HEK293 (cell line): ENCODE data around the gene KIFAP3.

Experiments
- ZNF155 ChIP-seq: fragments of 450-650 bp; formaldehyde crosslinking; IDR thresholded peaks from 2 replicates; pipeline ENCODE4 v1.5.1; 2016; ENCODE audit warnings: missing biosample characterization, missing genetic modification characterization
- ZNF274 ChIP-seq, 2 experiments: fragments of 200-500 bp in 1 of 2; fragments of 450-650 bp in 1 of 2; sonication (Bioruptor generic) in 1 of 2; formaldehyde crosslinking in 1 of 2; IDR thresholded peaks; 2 replicates each; pipeline versions ENCODE4 v1.5.1 to v1.6.1; 2014 to 2016; ENCODE audit warnings: borderline replicate concordance in 1 of 2, inconsistent platforms in 1 of 2, low read length in 1 of 2, missing biosample characterization in 1 of 2, missing genetic modification characterization in 1 of 2
- ZNF560 ChIP-seq: fragments of 450-650 bp; formaldehyde crosslinking; IDR thresholded peaks from 2 replicates; pipeline ENCODE4 v1.5.1; 2017; ENCODE audit warnings: missing biosample characterization, missing genetic modification characterization, borderline replicate concordance
- TF ChIP-seq, protein P1 (sequence below): fragments of 450-650 bp; formaldehyde crosslinking; IDR thresholded peaks from 2 replicates; pipeline ENCODE4 v1.5.1; 2016; ENCODE audit warnings: missing biosample characterization, missing genetic modification characterization
- TF ChIP-seq, protein P2 (sequence below): fragments of 450-650 bp; formaldehyde crosslinking; IDR thresholded peaks from 2 replicates; pipeline ENCODE4 v1.5.1; 2016; ENCODE audit warnings: missing biosample characterization, missing genetic modification characterization

DNA sequence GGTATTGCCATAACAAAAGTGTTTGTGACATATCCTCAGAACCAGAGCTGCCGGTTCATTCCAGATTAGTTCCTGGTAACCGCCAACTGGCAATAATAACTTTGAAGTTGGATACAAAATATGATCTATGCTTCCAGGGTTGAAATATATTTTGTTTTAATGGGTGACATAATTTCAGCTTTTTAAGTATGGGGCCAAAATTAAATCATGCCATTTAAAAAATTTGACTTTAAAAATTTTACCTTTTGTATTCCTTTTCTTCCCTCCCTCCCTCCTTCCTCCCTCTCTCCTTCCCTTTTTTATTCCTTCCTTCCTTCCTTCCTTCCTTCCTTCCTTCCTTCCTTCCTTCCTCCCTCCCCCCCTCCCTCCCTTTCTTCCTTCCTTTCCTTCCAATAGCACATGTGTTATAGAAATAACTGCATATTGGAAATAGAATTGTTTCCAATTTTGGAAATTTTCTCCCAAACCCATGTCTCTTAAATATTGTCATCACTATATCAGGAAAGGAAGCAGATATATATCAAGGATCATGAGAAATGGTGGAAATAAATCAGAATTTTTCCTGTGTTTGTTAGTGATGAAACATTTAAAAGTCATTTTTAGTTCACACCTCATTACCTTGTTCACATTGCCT is 12.0 kb upstream of the KIFAP3 start:
- TF ChIP-seq ZNF155 (tag by site-specific recombination) (no peak), ZNF274 (IDR thresholded peaks at IDR 0.05; ENCODE audit: low read length) (no peak), ZNF274 (tag by site-specific recombination; IDR thresholded peaks at IDR 0.05; ENCODE audit: borderline replicate concordance) (no peak), ZNF560 (no peak)
- TF ChIP-seq, protein P1, sequence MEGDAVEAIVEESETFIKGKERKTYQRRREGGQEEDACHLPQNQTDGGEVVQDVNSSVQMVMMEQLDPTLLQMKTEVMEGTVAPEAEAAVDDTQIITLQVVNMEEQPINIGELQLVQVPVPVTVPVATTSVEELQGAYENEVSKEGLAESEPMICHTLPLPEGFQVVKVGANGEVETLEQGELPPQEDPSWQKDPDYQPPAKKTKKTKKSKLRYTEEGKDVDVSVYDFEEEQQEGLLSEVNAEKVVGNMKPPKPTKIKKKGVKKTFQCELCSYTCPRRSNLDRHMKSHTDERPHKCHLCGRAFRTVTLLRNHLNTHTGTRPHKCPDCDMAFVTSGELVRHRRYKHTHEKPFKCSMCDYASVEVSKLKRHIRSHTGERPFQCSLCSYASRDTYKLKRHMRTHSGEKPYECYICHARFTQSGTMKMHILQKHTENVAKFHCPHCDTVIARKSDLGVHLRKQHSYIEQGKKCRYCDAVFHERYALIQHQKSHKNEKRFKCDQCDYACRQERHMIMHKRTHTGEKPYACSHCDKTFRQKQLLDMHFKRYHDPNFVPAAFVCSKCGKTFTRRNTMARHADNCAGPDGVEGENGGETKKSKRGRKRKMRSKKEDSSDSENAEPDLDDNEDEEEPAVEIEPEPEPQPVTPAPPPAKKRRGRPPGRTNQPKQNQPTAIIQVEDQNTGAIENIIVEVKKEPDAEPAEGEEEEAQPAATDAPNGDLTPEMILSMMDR (tag by site-specific recombination), result no peak
- TF ChIP-seq, protein P2, sequence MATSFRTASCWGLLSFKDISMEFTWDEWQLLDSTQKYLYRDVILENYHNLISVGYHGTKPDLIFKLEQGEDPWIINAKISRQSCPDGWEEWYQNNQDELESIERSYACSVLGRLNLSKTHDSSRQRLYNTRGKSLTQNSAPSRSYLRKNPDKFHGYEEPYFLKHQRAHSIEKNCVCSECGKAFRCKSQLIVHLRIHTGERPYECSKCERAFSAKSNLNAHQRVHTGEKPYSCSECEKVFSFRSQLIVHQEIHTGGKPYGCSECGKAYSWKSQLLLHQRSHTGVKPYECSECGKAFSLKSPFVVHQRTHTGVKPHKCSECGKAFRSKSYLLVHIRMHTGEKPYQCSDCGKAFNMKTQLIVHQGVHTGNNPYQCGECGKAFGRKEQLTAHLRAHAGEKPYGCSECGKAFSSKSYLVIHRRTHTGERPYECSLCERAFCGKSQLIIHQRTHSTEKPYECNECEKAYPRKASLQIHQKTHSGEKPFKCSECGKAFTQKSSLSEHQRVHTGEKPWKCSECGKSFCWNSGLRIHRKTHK (tag by site-specific recombination), result no peak
